K562 (cell line): ENCODE data around the gene C1QL2. TPM values are rescaled to one million over a fixed set of nuclear protein-coding genes. Genes with fewer than 3 reads are reported as not detected.

Experiments
- ATAC-seq: fragments of 200-7000 bp; cut with Tn5 transposase; 3 replicates; pipeline ENCODE4 v1.9.1; 2020; ENCODE audit warnings: moderate library complexity
- BruUV-seq: library from RNA; stranded (reverse); fragments of 400-500 nt; replicated peaks from 2 replicates; lab custom pipeline; 2021; lab: Mats Ljungman, UMichigan
- CTCF ChIA-PET: fragments of 300-600 bp; formaldehyde crosslinking; extraction: SDS; loops from one replicate; lab custom pipeline; 2021; ENCODE audit warnings: low intra/inter-chr PET ratio; lab: Yijun Ruan, JAX
- POLR2A ChIA-PET: fragments of 300-600, 350-650 bp; sonication (Branson Sonifier 250); formaldehyde crosslinking; extraction: SDS; loops from one replicate; lab custom pipeline; 2021; ENCODE audit warnings: antibody characterized with exemption, inconsistent platforms; lab: Yijun Ruan, JAX
- DNase-seq, 4 experiments: peaks; one replicate each; pipeline versions ENCODE4 v3.0.0 to v3.0.0-alpha.2; 2011 to 2018; ENCODE audit warnings: low spot score in 3 of 4, mixed read lengths in 3 of 4; ENCODE audit errors: extremely low read depth in 1 of 4
- FAIRE-seq: peaks from 2 replicates; lab custom pipeline; 2011; peaks lifted over from hg19 to GRCh38; lab: Jason Lieb, UNC
- H2AFZ ChIP-seq: 2 replicates; pipeline ENCODE4 v1.6.0; 2011; ENCODE audit warnings: low read depth, low read length, control low read depth, inconsistent platforms
- H3K27ac ChIP-seq: fragments of 200-600 bp; 3 replicates; pipeline ENCODE4 v1.8.0; 2011; ENCODE audit warnings: low read depth, mild to moderate bottlenecking, control low read depth, inconsistent platforms, low read length, moderate library complexity, mixed read lengths; ENCODE audit errors: extremely low read depth
- H3K27me3 ChIP-seq, 2 experiments: fragments of 300-600 bp in 1 of 2; 2 replicates in 1 of 2; 3 replicates in 1 of 2; pipeline versions ENCODE4 v1.6.0 to v1.8.0; 2011; ENCODE audit warnings: inconsistent platforms in 2 of 2, low read length in 2 of 2, mild to moderate bottlenecking in 1 of 2, mixed read lengths in 1 of 2, moderate library complexity in 1 of 2; ENCODE audit not compliant: control insufficient read depth in 2 of 2, insufficient read depth in 2 of 2
- H3K36me3 ChIP-seq: fragments of 300-600 bp; 3 replicates; pipeline ENCODE4 v1.8.0; 2011; ENCODE audit warnings: mild to moderate bottlenecking, low read length, inconsistent platforms; ENCODE audit not compliant: control insufficient read depth, insufficient read depth
- H3K4me1 ChIP-seq, 2 experiments: fragments of 200-600 bp in 1 of 2; replicated peaks in 1 of 2; 2 replicates in 1 of 2; 3 replicates in 1 of 2; pipeline versions ENCODE4 v1.5.1 to v1.8.0; 2011; ENCODE audit warnings: inconsistent platforms in 2 of 2, low read length in 2 of 2, mild to moderate bottlenecking in 1 of 2, mixed read lengths in 1 of 2, moderate library complexity in 1 of 2; ENCODE audit not compliant: control insufficient read depth in 2 of 2, insufficient read depth in 2 of 2
- H3K4me2 ChIP-seq: 2 replicates; pipeline ENCODE4 v1.6.1; 2011; ENCODE audit warnings: low read length, control low read depth, inconsistent platforms, mixed read lengths; ENCODE audit not compliant: insufficient read depth
- H3K4me3 ChIP-seq: fragments of 200-600 bp; sonication (generic), shearing (Covaris generic); 2 replicates; pipeline ENCODE4 v1.5.1; 2016; ENCODE audit warnings: control low read depth, inconsistent platforms
- H3K79me2 ChIP-seq: fragments of 200-600 bp; 3 replicates; pipeline ENCODE4 v1.8.0; 2011; ENCODE audit warnings: low read length, inconsistent platforms; ENCODE audit not compliant: control insufficient read depth, insufficient read depth
- H3K9ac ChIP-seq, 2 experiments: 2 replicates each; pipeline versions ENCODE4 v1.6.0 to v1.6.1; 2011; ENCODE audit warnings: low read depth in 2 of 2, low read length in 2 of 2, control low read depth in 1 of 2, inconsistent platforms in 1 of 2, mild to moderate bottlenecking in 1 of 2, mixed read lengths in 1 of 2; ENCODE audit not compliant: insufficient read depth in 1 of 2
- H3K9me1 ChIP-seq: one replicate; pipeline ENCODE4 v1.6.0; 2011; ENCODE audit warnings: inconsistent platforms, mild to moderate bottlenecking, low read length, moderate library complexity; ENCODE audit not compliant: control insufficient read depth, insufficient read depth
- H3K9me3 ChIP-seq: replicated peaks from 2 replicates; pipeline ENCODE4 v1.5.1; 2011; ENCODE audit warnings: low read depth, low read length, inconsistent platforms; ENCODE audit not compliant: control insufficient read depth, insufficient read depth
- H4K20me1 ChIP-seq: replicated peaks from 2 replicates; pipeline ENCODE4 v1.6.1; 2011; ENCODE audit warnings: low read length, inconsistent platforms, mixed read lengths; ENCODE audit not compliant: control insufficient read depth, insufficient read depth
- ATF7 ChIP-seq: fragments of 450-650 bp; IDR thresholded peaks from 2 replicates; pipeline ENCODE4 v1.7.1; 2014; ENCODE audit warnings: mild to moderate bottlenecking, moderate library complexity
- C11orf30 ChIP-seq: fragments of 450-650 bp; IDR thresholded peaks from 2 replicates; pipeline ENCODE4 v1.6.1; 2016; ENCODE audit warnings: low read depth, mild to moderate bottlenecking
- CCNT2 ChIP-seq: IDR thresholded peaks from 2 replicates; pipeline ENCODE4 v1.6.1; 2011; ENCODE audit warnings: borderline replicate concordance, low read depth, mild to moderate bottlenecking, moderate library complexity, mixed read lengths, low read length; ENCODE audit not compliant: insufficient read length; ENCODE audit errors: extremely low read depth
- CGGBP1 ChIP-seq: fragments of 250-450 bp; sonication (Bioruptor Pico); IDR thresholded peaks from 2 replicates; pipeline ENCODE4 v1.9.0; 2021; ENCODE audit warnings: mild to moderate bottlenecking
- CREB3L1 ChIP-seq: fragments of 450-650 bp; IDR thresholded peaks from 2 replicates; pipeline ENCODE4 v1.6.1; 2014; ENCODE audit warnings: low read depth, mild to moderate bottlenecking, moderate library complexity, borderline replicate concordance
- ETV1 ChIP-seq: fragments of 450-650 bp; conservative IDR thresholded peaks from 2 replicates; pipeline ENCODE4 v1.6.1; 2016; ENCODE audit warnings: missing genetic modification characterization, control low read depth, low read depth, missing compliant biosample characterization
- GABPB1 ChIP-seq: sonication (generic); formaldehyde crosslinking; IDR thresholded peaks from 2 replicates; pipeline ENCODE4 v1.8.0; 2022; ENCODE audit warnings: mild to moderate bottlenecking, missing genetic modification reagents
- JUND ChIP-seq, 2 experiments: IDR thresholded peaks; 2 replicates in 1 of 2; 3 replicates in 1 of 2; pipeline ENCODE4 v1.6.1; 2011; ENCODE audit warnings: borderline replicate concordance in 2 of 2, low read depth in 2 of 2, low read length in 2 of 2, improper control_type of control experiment in 1 of 2, missing biosample characterization in 1 of 2, missing genetic modification characterization in 1 of 2, missing genetic modification reagents in 1 of 2
- KLF10 ChIP-seq: fragments of 250-450 bp; sonication (Bioruptor Pico); IDR thresholded peaks from 2 replicates; pipeline ENCODE4 v1.6.1; 2021; ENCODE audit warnings: matching md5 sums
- MAX ChIP-seq: sonication (generic); formaldehyde crosslinking; IDR thresholded peaks from 2 replicates; pipeline ENCODE4 v1.9.0; 2022; ENCODE audit warnings: mild to moderate bottlenecking, missing genetic modification reagents
- NBN ChIP-seq: fragments of 450-650 bp; IDR thresholded peaks from 2 replicates; pipeline ENCODE4 v1.6.1; 2016; ENCODE audit warnings: low read depth, mild to moderate bottlenecking
- NCOR1 ChIP-seq: fragments of 450-650 bp; IDR thresholded peaks from 2 replicates; pipeline ENCODE4 v1.6.1; 2016; ENCODE audit warnings: mild to moderate bottlenecking, moderate library complexity
- NFRKB ChIP-seq: fragments of 450-650 bp; IDR thresholded peaks from 2 replicates; pipeline ENCODE4 v1.6.1; 2016; ENCODE audit warnings: low read depth
- NRF1 ChIP-seq, 2 experiments: fragments of 450-650 bp; IDR thresholded peaks in 1 of 2; conservative IDR thresholded peaks in 1 of 2; 2 replicates each; pipeline ENCODE4 v1.6.1; 2014; ENCODE audit warnings: mild to moderate bottlenecking in 2 of 2
- PHF21A ChIP-seq: fragments of 450-650 bp; IDR thresholded peaks from 2 replicates; pipeline ENCODE4 v1.6.1; 2017; ENCODE audit warnings: low read depth, borderline replicate concordance
- SREBF1 ChIP-seq: fragments of 150-350 bp; IDR thresholded peaks from 2 replicates; pipeline ENCODE4 v1.6.1; 2014; ENCODE audit warnings: antibody characterized with exemption, low read depth, low read length, borderline replicate concordance
- SRSF9 ChIP-seq: fragments of 200-400 bp; formaldehyde crosslinking; IDR thresholded peaks from 2 replicates; pipeline ENCODE4 v1.6.1; 2017; ENCODE audit warnings: low read depth, low read length, borderline replicate concordance
- ZKSCAN8 ChIP-seq: fragments of 200-800 bp; sonication (Bioruptor generic); IDR thresholded peaks from 2 replicates; pipeline ENCODE4 v1.6.1; 2016; ENCODE audit warnings: missing genetic modification characterization, missing compliant biosample characterization
- ZNF232 ChIP-seq: sonication (generic); formaldehyde crosslinking; IDR thresholded peaks from 2 replicates; pipeline ENCODE4 v1.8.0; 2022; ENCODE audit warnings: mild to moderate bottlenecking, missing genetic modification reagents
- WGBS: fragments of 100-300 bp; shearing (Covaris generic); methylation state at CpG from one replicate; pipeline ENCODE4 v1.1.6; 2016; ENCODE audit warnings: low coverage, mixed read lengths; ENCODE audit not compliant: insufficient coverage; ENCODE audit errors: missing lambda C conversion rate; 5-methylcytosine and 5-hydroxymethylcytosine counted together
- in situ Hi-C: fragments of 300-500 bp; cut with MboI; formaldehyde crosslinking; loops from 4 replicates; pipeline ENCODE4 v1.15.0; 2018; ENCODE audit warnings: inconsistent platforms, mixed read lengths
- intact Hi-C: fragments of 100-400 bp; cut with micrococcal nuclease; formaldehyde crosslinking; loops from 2 replicates; pipeline ENCODE4 v1.14.2; 2022
- polyA plus RNA-seq, 8 experiments: library from polyadenylated mRNA; depleted of rRNA in 4 of 8; stranded (reverse) in 5 of 8; unstranded in 3 of 8; fragments of >200 nt; fragmentation: Nextera tagmentation in 2 of 8; fragmentation: Illumina TruSeq in 1 of 8; extraction: Ambion mirVana in 2 of 8; extraction: Trizol in 1 of 8; gene quantifications; 2 replicates each; pipeline versions ENCODE4 v1.2.1 to v1.2.3, GENCODE V29; 2011 to 2014; ENCODE audit warnings: inconsistent platforms in 1 of 8, missing spikeins in 1 of 8
- total RNA-seq, 7 experiments: library from RNA; depleted of rRNA in 6 of 7; stranded (reverse); fragments of >200 nt in 6 of 7; fragmentation: Illumina TruSeq in 2 of 7; extraction: Trizol in 2 of 7; gene quantifications; 2 replicates each; pipeline versions ENCODE4 v1.2.1 to v1.2.3, GENCODE V29; 2011 to 2021; ENCODE audit warnings: low replicate concordance in 1 of 7

Gene C1QL2
- total and polyA plus RNA-seq, 9 of the 15 experiments (the other 6 are each of a cell fraction or from before 2014, with no cell fraction given), result not detected

- no peak for ATAC-seq
- CTCF ChIA-PET, result no interaction called here
- Histone ChIP-seq H3K79me2 (no peaks in the 10 kb centered on the region), H3K27me3 (peaks cover 0 to 17% of the 10 kb centered on the region in 2 experiments; a peak in 3 of 5 replicates), H3K9me1 (no peaks in the 10 kb centered on the region), H3K36me3 (no peaks in the 10 kb centered on the region), H3K27ac (no peak overlapping the region), H3K4me3 (no peak overlapping the region), H3K4me1 (peaks cover 4 to 11% of the 10 kb centered on the region in 2 experiments; a peak in 4 of 5 replicates), H3K4me2 (no peak overlapping the region), H2AFZ (no peak overlapping the region), H4K20me1 (0 out of 2 replicates have a peak, but pooled peaks cover 5% of the 10 kb centered on the region), H3K9ac (no peak overlapping the region), H3K9me3 (no peaks in the 10 kb centered on the region)
- in situ Hi-C loops, result no loop called here
- 27% methylated on average over 7 of the region's 7 CpGs for WGBS
- no peak for DNase-seq
- intact Hi-C loops, result no loop called here
- POLR2A ChIA-PET, result no interaction called here
- BruUV-seq, result no TSS peak
- TF ChIP-seq NBN (no peak), ETV1 (tag) (no peak), GABPB1 (CRISPR knock-in tag) (no peak), NFRKB (no peak), C11orf30 (no peak), NCOR1 (no peak), MAX (CRISPR knock-in tag) (no peak), CREB3L1 (no peak), ZNF232 (no peak), CCNT2 (no peak), NRF1 (conservative IDR thresholded peaks at IDR 0.05 in 1 of 2, IDR thresholded peaks at IDR 0.05 in 1 of 2) (no peak), KLF10 (CRISPR knock-in tag) (no peak), SRSF9 (no peak), ZKSCAN8 (no peak), ATF7 (no peak), JUND (IDR thresholded peaks at IDR 0.05; ENCODE audit: borderline replicate concordance, low read depth, low read length) (no peak), JUND (tag; IDR thresholded peaks at IDR 0.05; ENCODE audit: borderline replicate concordance, low read depth, low read length) (no peak), CGGBP1 (CRISPR knock-in tag) (no peak), PHF21A (no peak), SREBF1 (no peak)
- FAIRE-seq, result no peak
Observed at GRCh38 chr2:119179991-119180390, 21.4 kb upstream of the C1QL2 start.
